IPS-18c (cell line): ENCODE results near the gene NR1H2.
"Not testable (repeated sequence)": the region's sequence is repeated elsewhere in the genome, so short reads cannot be mapped to it uniquely, and the experiment has no call there.

Experiments
- H3K4me3 ChIP-seq: 2 replicates; pipeline ENCODE4 v1.7.0; 2013; ENCODE audit warnings: low read depth, mild to moderate bottlenecking, low read length, moderate library complexity; ENCODE audit not compliant: insufficient read depth
- H3K9me3 ChIP-seq: one replicate; pipeline ENCODE4 v1.6.1; 2013; ENCODE audit warnings: mild to moderate bottlenecking, low read length, moderate library complexity; ENCODE audit not compliant: control insufficient read depth, insufficient read depth

The NR1H2 gene

GRCh38 chr19:50376166-50377050 lies at the start of gene NR1H2:
Gene NR1H2 (plus strand): TSS chr19:50376457. CDS start chr19:50377606, 1,149 bp downstream.
- H3K4me3 ChIP-seq: peak within 1 kb of the TSS; percentile 89

GRCh38 chr19:50327013-50327412 lies 49.2 kb upstream of the NR1H2 start:
- Histone ChIP-seq H3K9me3 (no peaks in the 10 kb centered on the region), H3K4me3 (peak overlapping the region; percentile 63; the same call in 1 of the 2 replicates)

More at GRCh38 chr19:50376166-50377050, at the start of gene NR1H2:
- no peaks in the 10 kb centered on the region for H3K9me3 ChIP-seq

GRCh38 chr19:50327461-50328223 lies 48.6 kb upstream of the NR1H2 start:
- H3K9me3 ChIP-seq: no peaks in the 10 kb centered on the region
- H3K4me3 ChIP-seq: peak overlapping the region; percentile 63; the same call in 1 of the 2 replicates

- no peaks in the 10 kb centered on the region for H3K9me3 ChIP-seq
- peak overlapping the region; percentile 61 for H3K4me3 ChIP-seq
Observed at GRCh38 chr19:50328224-50328872, 47.9 kb upstream of the NR1H2 start.

GRCh38 chr19:50328873-50329145 lies 47.4 kb upstream of the NR1H2 start:
- Histone ChIP-seq H3K9me3 (no peaks in the 10 kb centered on the region), H3K4me3 (no peak overlapping the region)

GRCh38 chr19:50329146-50329925 lies 46.9 kb upstream of the NR1H2 start, which contains the start of gene KCNC3:
Gene KCNC3 (minus strand): TSS chr19:50329377. CDS start chr19:50329082, 295 bp downstream.
- no peaks in the 10 kb centered on the region for H3K9me3 ChIP-seq
- peak within 1 kb of the TSS; percentile 85 for H3K4me3 ChIP-seq

- not testable (repeated sequence) for H3K9me3 ChIP-seq
- peak overlapping the region; percentile 85 for H3K4me3 ChIP-seq
Observed at GRCh38 chr19:50329926-50330294, 46.3 kb upstream of the NR1H2 start.

- H3K4me3 ChIP-seq: peak overlapping the region; percentile 85
Observed at GRCh38 chr19:50330365-50331078, 45.7 kb upstream of the NR1H2 start.

GRCh38 chr19:50331221-50331993 lies 44.9 kb upstream of the NR1H2 start:
- H3K9me3 ChIP-seq: no peaks in the 10 kb centered on the region
- H3K4me3 ChIP-seq: peak overlapping the region; percentile 84

More at GRCh38 chr19:50330365-50331078, 45.7 kb upstream of the NR1H2 start:
- H3K9me3 ChIP-seq: no peaks in the 10 kb centered on the region

GRCh38 chr19:50331994-50332243 lies 44.3 kb upstream of the NR1H2 start:
- Histone ChIP-seq H3K9me3 (no peaks in the 10 kb centered on the region), H3K4me3 (peak overlapping the region; percentile 84)

GRCh38 chr19:50332244-50333038 lies 43.8 kb upstream of the NR1H2 start:
- H3K4me3 ChIP-seq: peak overlapping the region; percentile 84
- H3K9me3 ChIP-seq: no peaks in the 10 kb centered on the region

GRCh38 chr19:50333235-50333736 lies 43.0 kb upstream of the NR1H2 start:
- H3K9me3 ChIP-seq: no peaks in the 10 kb centered on the region

GRCh38 chr19:50333737-50334617 lies 42.3 kb upstream of the NR1H2 start:
- H3K9me3 ChIP-seq: no peaks in the 10 kb centered on the region
- peak overlapping the region; percentile 84 for H3K4me3 ChIP-seq

More at GRCh38 chr19:50333235-50333736, 43.0 kb upstream of the NR1H2 start:
- peak overlapping the region; percentile 84 for H3K4me3 ChIP-seq

GRCh38 chr19:50334741-50335421 lies 41.4 kb upstream of the NR1H2 start:
- H3K9me3 ChIP-seq: no peaks in the 10 kb centered on the region
- no peak overlapping the region for H3K4me3 ChIP-seq
